ENCODE results near the gene ADAT3. TPM values are rescaled to one million over a fixed set of nuclear protein-coding genes. Genes with fewer than 3 reads are reported as not detected.

ADAT3 gene
- 1.4 and 3.3 TPM in 2 replicates for total RNA-seq

DNA sequence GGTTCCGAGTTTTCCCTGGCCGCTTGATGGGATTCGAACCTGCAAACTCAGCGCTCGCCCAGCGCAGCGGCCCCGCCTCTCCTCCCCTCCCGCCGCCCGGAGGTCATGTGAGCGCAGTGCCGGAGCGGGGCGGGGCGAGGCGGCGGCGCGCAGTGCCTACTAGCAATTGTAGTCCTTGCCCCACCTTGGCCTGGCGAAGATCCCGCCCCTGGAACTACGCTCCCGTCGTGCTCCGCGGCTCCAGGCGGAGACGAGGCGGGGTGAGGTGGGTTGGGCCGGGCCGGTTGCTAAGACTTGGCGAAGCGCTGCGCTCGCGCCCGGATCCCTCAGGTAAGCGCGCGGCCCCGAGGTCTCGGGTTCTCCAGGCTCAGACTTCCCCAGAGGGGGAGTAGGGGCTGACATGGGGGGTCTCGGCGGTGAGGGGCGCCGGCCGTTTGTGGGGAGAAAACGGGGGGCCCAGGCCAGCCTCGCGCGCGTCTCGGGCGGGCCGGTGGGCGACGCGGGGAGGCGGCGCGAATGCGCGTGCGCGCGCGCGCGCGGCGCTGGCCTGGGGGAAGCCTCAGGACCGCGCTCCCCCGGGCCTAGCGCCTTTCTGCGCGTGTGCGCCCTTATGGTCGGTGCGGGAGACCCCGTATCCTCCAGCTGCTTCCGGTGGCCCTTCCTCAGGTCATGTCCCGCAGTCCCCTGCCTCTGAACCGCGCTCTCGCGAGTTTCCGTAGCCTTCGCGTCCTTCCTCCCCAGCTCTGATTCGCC lies at the start of gene ADAT3, which contains the start of gene SCAMP4:
Gene ADAT3, plus strand, starts transcription at position 290 of the 753 bp plus-strand sequence. CDS start 6,649 bp downstream, outside the sequence.
Gene SCAMP4, plus strand, starts transcription at position 290 of the 753 bp plus-strand sequence. CDS start 9,621 bp downstream, outside the sequence.

DNA sequence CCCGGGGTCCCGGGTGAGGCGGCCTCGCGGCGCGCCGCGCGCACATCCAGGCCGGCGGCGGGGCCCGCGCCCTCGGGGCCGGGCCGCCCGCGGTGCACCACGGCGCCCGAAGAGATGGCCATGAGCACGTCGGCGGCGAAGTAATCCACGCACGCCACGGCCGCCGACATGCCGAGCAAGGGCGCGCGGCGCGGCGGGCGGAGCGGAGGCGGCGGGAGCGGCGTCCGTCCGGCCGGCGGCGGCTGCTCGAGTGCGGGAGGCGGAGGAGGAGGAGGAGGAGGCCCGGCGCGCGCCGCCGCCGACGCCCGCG lies 41.9 kb upstream of the ADAT3 start, which contains the start of gene KLF16:
Gene KLF16, minus strand, starts transcription at position 252 of the 310 bp plus-strand sequence. Its CDS starts 82 bp downstream, at position 170.

DNA sequence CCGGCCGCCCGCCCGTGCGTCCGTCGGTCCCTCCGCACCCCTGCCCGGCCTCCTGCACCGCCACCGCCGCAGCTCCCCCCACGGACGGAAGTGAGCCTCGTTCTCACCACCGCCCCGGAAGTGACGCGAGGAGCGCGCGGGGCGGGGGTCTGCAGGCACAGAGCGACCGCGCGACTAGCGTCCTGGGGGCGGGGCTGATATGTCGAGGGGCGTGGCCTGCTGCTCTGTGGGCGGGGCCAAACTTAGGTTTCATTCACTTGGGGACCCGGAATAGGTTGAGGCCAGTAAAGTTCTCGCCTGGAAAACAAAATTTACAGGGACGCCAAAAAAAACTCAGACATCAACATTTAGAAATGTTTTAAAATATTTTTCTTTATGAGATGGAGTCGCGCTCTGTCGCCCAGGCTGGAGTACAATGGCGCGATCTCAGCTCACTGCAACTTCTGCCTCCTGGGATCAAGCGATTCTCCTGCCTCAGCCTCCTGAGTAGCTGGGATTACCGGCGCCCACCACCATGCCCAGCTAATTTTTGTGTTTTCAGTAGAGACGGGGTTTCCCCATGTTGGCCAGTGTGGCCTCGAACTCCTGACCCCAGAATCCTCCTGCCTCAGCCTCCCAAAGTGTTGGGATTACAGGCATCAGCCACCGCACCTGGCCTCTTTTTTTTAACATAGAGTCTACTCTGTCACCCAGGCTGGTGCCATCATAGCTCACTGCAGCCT lies 19.6 kb upstream of the ADAT3 start, which contains the start of gene ABHD17A:
Gene ABHD17A, minus strand, starts transcription at position 99 of the 722 bp plus-strand sequence. CDS start 3,930 bp downstream, outside the sequence.

DNA sequence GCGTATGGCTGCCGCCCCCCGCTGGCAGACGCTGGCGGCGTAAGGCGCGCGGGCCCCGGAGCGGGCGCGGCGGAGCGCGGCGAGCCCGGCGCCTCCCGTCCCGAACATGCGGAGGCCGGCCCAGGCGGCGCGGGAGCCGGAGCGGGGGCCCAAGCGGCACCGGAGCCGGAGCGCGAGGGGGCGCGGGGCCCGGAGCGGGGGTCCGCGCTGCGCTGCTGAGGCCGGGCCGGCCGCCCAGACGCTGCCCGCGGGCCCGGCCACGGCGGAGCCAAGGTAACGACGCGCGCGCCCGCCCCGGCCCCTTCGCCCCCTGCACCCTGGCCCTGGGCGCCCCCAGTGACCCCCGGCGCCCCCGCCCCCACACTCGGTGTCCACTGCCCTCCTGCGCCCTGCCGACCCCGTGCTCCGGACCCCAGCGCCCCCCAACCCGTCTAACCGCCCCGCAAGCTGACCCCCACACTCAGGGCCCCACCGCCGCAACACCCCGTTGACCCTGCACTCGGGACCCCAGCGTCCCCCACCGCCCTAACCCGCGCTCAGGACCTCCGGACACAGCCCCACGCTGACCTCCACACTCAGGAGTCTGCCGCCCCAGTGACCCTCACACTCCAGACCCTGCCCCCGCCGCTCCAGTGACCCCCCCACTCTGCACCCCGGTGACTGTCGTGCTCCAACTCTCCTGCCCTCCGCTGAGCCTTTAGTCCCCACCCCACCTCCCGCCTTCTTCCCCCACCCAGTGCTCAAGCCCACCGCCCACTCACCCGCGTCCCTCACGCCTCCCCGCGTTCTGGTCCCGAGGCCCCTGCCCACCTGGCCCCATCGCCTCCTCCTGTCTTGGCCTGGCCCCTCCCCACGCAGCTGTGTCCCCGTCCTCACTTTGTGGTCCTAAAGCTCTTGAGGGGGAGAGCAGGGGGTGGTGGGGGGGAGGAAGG lies 36.2 kb downstream of the ADAT3 start, which contains the start of gene CSNK1G2:
Gene CSNK1G2, plus strand, starts transcription at position 27 of the 932 bp plus-strand sequence. CDS start 28,601 bp downstream, outside the sequence.

Other genes with a start within 250 kb of the ADAT3 start
- gene ONECUT3, start 151.9 kb upstream of the ADAT3 start, total RNA-seq = under 0.01 TPM in 2 replicates
- under 0.01 and 1.1 TPM in 2 replicates for gene ATP8B3, start 93.1 kb upstream of the ADAT3 start, total RNA-seq
- gene REXO1, start 56.9 kb upstream of the ADAT3 start, total RNA-seq = 7.5 and 20.5 TPM in 2 replicates
- gene KLF16, start 41.8 kb upstream of the ADAT3 start, total RNA-seq = 10.9 and 18.9 TPM in 2 replicates
- 38.7 and 40.0 TPM in 2 replicates for gene ABHD17A, start 19.9 kb upstream of the ADAT3 start, total RNA-seq
- gene SCAMP4, start within 50 bp of the ADAT3 start, total RNA-seq = 13.0 and 48.7 TPM in 2 replicates
- gene CSNK1G2, start 35.8 kb downstream of the ADAT3 start, total RNA-seq = 60.1 and 117 TPM in 2 replicates
- 16.1 and 125 TPM in 2 replicates for gene BTBD2, start 110.3 kb downstream of the ADAT3 start, total RNA-seq
- gene MKNK2, start 145.8 kb downstream of the ADAT3 start, total RNA-seq = 430 and 865 TPM in 2 replicates
- gene MOB3A, start 190.9 kb downstream of the ADAT3 start, total RNA-seq = 19.1 and 49.2 TPM in 2 replicates
- 1.9 and 2.4 TPM in 2 replicates for gene IZUMO4, start 191.5 kb downstream of the ADAT3 start, total RNA-seq
- 89.2 and 208 TPM in 2 replicates for gene AP3D1, start 246.2 kb downstream of the ADAT3 start, total RNA-seq

Data from nasal cavity respiratory epithelium epithelial cell of viscerocranial mucosa (primary cell).